ENCODE data around the gene DLGAP4.
"Not testable (repeated sequence)": the region's sequence is repeated elsewhere in the genome, so short reads cannot be mapped to it uniquely, and the experiment has no call there.

DLGAP4 gene

GRCh38 chr20:36370991-36371790, 65.1 kb downstream of the DLGAP4 start:
- in situ Hi-C loops (cut with HindIII; ENCODE audit: low sequenced_read_pairs) = no loop called here

- in situ Hi-C loops (cut with HindIII; ENCODE audit: low sequenced_read_pairs) = no loop called here
Observed at GRCh38 chr20:36372666-36373065, 66.5 kb downstream of the DLGAP4 start.

- in situ Hi-C loops (cut with HindIII; ENCODE audit: low sequenced_read_pairs) = no loop called here
Observed at GRCh38 chr20:36373089-36373488, 67.0 kb downstream of the DLGAP4 start.

- in situ Hi-C loops (cut with HindIII; ENCODE audit: low sequenced_read_pairs) = no loop called here
Observed at GRCh38 chr20:36374995-36375394, 68.9 kb downstream of the DLGAP4 start.

GRCh38 chr20:36377348-36378326, 71.5 kb downstream of the DLGAP4 start:
- in situ Hi-C loops (cut with HindIII; ENCODE audit: low sequenced_read_pairs) = no loop called here

GRCh38 chr20:36378686-36379085, 72.5 kb downstream of the DLGAP4 start:
- in situ Hi-C loops (cut with HindIII; ENCODE audit: low sequenced_read_pairs) = no loop called here

- in situ Hi-C loops (cut with HindIII; ENCODE audit: low sequenced_read_pairs) = not testable (repeated sequence)
Observed at GRCh38 chr20:36379914-36380313, 73.8 kb downstream of the DLGAP4 start.

- in situ Hi-C loops (cut with HindIII; ENCODE audit: low sequenced_read_pairs) = no loop called here
Observed at GRCh38 chr20:36384022-36384619, 78.0 kb downstream of the DLGAP4 start.

- in situ Hi-C loops (cut with HindIII; ENCODE audit: low sequenced_read_pairs) = no loop called here
Observed at GRCh38 chr20:36385503-36385902, 79.4 kb downstream of the DLGAP4 start.

- in situ Hi-C loops (cut with HindIII; ENCODE audit: low sequenced_read_pairs) = no loop called here
Observed at GRCh38 chr20:36386236-36386635, 80.1 kb downstream of the DLGAP4 start.

GRCh38 chr20:36390269-36390668, 84.1 kb downstream of the DLGAP4 start:
- in situ Hi-C loops (cut with HindIII; ENCODE audit: low sequenced_read_pairs) = no loop called here

GRCh38 chr20:36390719-36391415, 84.7 kb downstream of the DLGAP4 start:
- in situ Hi-C loops (cut with HindIII; ENCODE audit: low sequenced_read_pairs) = no loop called here

GRCh38 chr20:36391456-36391855, 85.3 kb downstream of the DLGAP4 start:
- in situ Hi-C loops (cut with HindIII; ENCODE audit: low sequenced_read_pairs) = no loop called here

- in situ Hi-C loops (cut with HindIII; ENCODE audit: low sequenced_read_pairs) = no loop called here
Observed at GRCh38 chr20:36391955-36392354, 85.8 kb downstream of the DLGAP4 start.

- in situ Hi-C loops (cut with HindIII; ENCODE audit: low sequenced_read_pairs) = no loop called here
Observed at GRCh38 chr20:36392989-36393388, 86.8 kb downstream of the DLGAP4 start.

- in situ Hi-C loops (cut with HindIII; ENCODE audit: low sequenced_read_pairs) = no loop called here
Observed at GRCh38 chr20:36394340-36394965, 88.3 kb downstream of the DLGAP4 start.

GRCh38 chr20:36396340-36396739, 90.2 kb downstream of the DLGAP4 start:
- in situ Hi-C loops (cut with HindIII; ENCODE audit: low sequenced_read_pairs) = no loop called here

- in situ Hi-C loops (cut with HindIII; ENCODE audit: low sequenced_read_pairs) = no loop called here
Observed at GRCh38 chr20:36396847-36397630, 90.9 kb downstream of the DLGAP4 start.

GRCh38 chr20:36398515-36398914, 92.4 kb downstream of the DLGAP4 start:
- in situ Hi-C loops (cut with HindIII; ENCODE audit: low sequenced_read_pairs) = no loop called here
